H9 (cell line): ENCODE data around the gene DENND10. TPM values are rescaled to one million over a fixed set of nuclear protein-coding genes. Genes with fewer than 3 reads are reported as not detected.

ENCODE experiments used
- DNase-seq: peaks from one replicate; pipeline ENCODE4 v3.0.0-alpha.2; 2017
- H2AFZ ChIP-seq: one replicate; pipeline ENCODE4 v1.6.1; 2013; ENCODE audit warnings: mild to moderate bottlenecking, low read length, control low read depth, moderate library complexity
- H2AK5ac ChIP-seq: 2 replicates; pipeline ENCODE4 v1.6.1; 2013; ENCODE audit warnings: low read length, control low read depth, mixed read lengths; ENCODE audit not compliant: insufficient read length
- H2BK120ac ChIP-seq: one replicate; pipeline ENCODE4 v1.6.1; 2013; ENCODE audit warnings: low read depth, mild to moderate bottlenecking, low read length, control low read depth, inconsistent platforms; ENCODE audit not compliant: poor library complexity, severe bottlenecking
- H2BK12ac ChIP-seq: 2 replicates; pipeline ENCODE4 v1.6.1; 2013; ENCODE audit warnings: low read length, control low read depth, mixed read lengths, low read depth; ENCODE audit not compliant: insufficient read length
- H2BK15ac ChIP-seq: 2 replicates; pipeline ENCODE4 v1.6.1; 2013; ENCODE audit warnings: low read depth, low read length, control low read depth
- H2BK20ac ChIP-seq: one replicate; pipeline ENCODE4 v1.6.1; 2013; ENCODE audit warnings: low read depth, mild to moderate bottlenecking, low read length, control low read depth, inconsistent platforms; ENCODE audit not compliant: poor library complexity, severe bottlenecking
- H2BK5ac ChIP-seq: 2 replicates; pipeline ENCODE4 v1.6.1; 2013; ENCODE audit warnings: low read length, control low read depth, mixed read lengths; ENCODE audit not compliant: insufficient read length
- H3K14ac ChIP-seq: 2 replicates; pipeline ENCODE4 v1.6.1; 2013; ENCODE audit warnings: low read length, control low read depth; ENCODE audit not compliant: insufficient read depth
- H3K18ac ChIP-seq: 2 replicates; pipeline ENCODE4 v1.6.1; 2013; ENCODE audit warnings: low read depth, mild to moderate bottlenecking, mixed read lengths, low read length, control low read depth; ENCODE audit not compliant: insufficient read length
- H3K23ac ChIP-seq: 2 replicates; pipeline ENCODE4 v1.6.1; 2013; ENCODE audit warnings: low read length, control low read depth, mixed read lengths, low read depth; ENCODE audit not compliant: insufficient read length
- H3K23me2 ChIP-seq: 2 replicates; pipeline ENCODE4 v1.6.1; 2013; ENCODE audit warnings: low read depth, mild to moderate bottlenecking, mixed read lengths, low read length, control low read depth; ENCODE audit not compliant: insufficient read length, poor library complexity, severe bottlenecking
- H3K27ac ChIP-seq: 2 replicates; pipeline ENCODE4 v1.5.1; 2013; ENCODE audit warnings: low read length, control low read depth, mixed read lengths, low read depth; ENCODE audit not compliant: insufficient read length
- H3K27me3 ChIP-seq: 2 replicates; pipeline ENCODE4 v1.6.1; 2013; ENCODE audit warnings: low read length, control low read depth, inconsistent platforms; ENCODE audit not compliant: insufficient read depth
- H3K4ac ChIP-seq: 2 replicates; pipeline ENCODE4 v1.6.1; 2013; ENCODE audit warnings: low read depth, mild to moderate bottlenecking, control low read depth, inconsistent platforms, low read length, moderate library complexity
- H3K4me1 ChIP-seq: 2 replicates; pipeline ENCODE4 v1.6.1; 2013; ENCODE audit warnings: low read length, control low read depth, inconsistent platforms; ENCODE audit not compliant: insufficient read depth
- H3K4me2 ChIP-seq: 2 replicates; pipeline ENCODE4 v1.6.1; 2013; ENCODE audit warnings: low read length, control low read depth, mixed read lengths; ENCODE audit not compliant: insufficient read length, insufficient read depth
- H3K56ac ChIP-seq: 2 replicates; pipeline ENCODE4 v1.6.1; 2013; ENCODE audit warnings: low read depth, mild to moderate bottlenecking, mixed read lengths, low read length, control low read depth; ENCODE audit not compliant: insufficient read length
- H3K79me1 ChIP-seq: 2 replicates; pipeline ENCODE4 v1.6.1; 2013; ENCODE audit warnings: low read depth, mild to moderate bottlenecking, moderate library complexity, low read length, control low read depth, inconsistent platforms; ENCODE audit not compliant: insufficient read depth, poor library complexity, severe bottlenecking
- H3K79me2 ChIP-seq: 2 replicates; pipeline ENCODE4 v1.6.1; 2013; ENCODE audit warnings: low read length, control low read depth, inconsistent platforms; ENCODE audit not compliant: insufficient read depth
- H3K9ac ChIP-seq: 2 replicates; pipeline ENCODE4 v1.6.1; 2013; ENCODE audit warnings: low read length, control low read depth, mixed read lengths; ENCODE audit not compliant: insufficient read length; ENCODE audit errors: extremely low read depth
- H3K9me3 ChIP-seq: one replicate; pipeline ENCODE4 v1.6.1; 2013; ENCODE audit warnings: low read depth, low read length, inconsistent platforms; ENCODE audit not compliant: control insufficient read depth
- H3T11ph ChIP-seq: one replicate; pipeline ENCODE4 v1.6.1; 2013; ENCODE audit warnings: mild to moderate bottlenecking, low read length, control low read depth, inconsistent platforms
- H4K20me1 ChIP-seq: one replicate; pipeline ENCODE4 v1.6.1; 2013; ENCODE audit not compliant: control insufficient read depth, insufficient read length, insufficient read depth
- H4K5ac ChIP-seq: 2 replicates; pipeline ENCODE4 v1.6.1; 2013; ENCODE audit warnings: low read depth, mild to moderate bottlenecking, mixed read lengths, low read length, control low read depth; ENCODE audit not compliant: insufficient read length
- H4K8ac ChIP-seq: replicated peaks from 2 replicates; pipeline ENCODE4 v1.6.1; 2013; ENCODE audit warnings: low read length, control low read depth, mixed read lengths, low read depth; ENCODE audit not compliant: insufficient read length
- H4K91ac ChIP-seq: 2 replicates; pipeline ENCODE4 v1.6.1; 2013; ENCODE audit warnings: low read depth, mild to moderate bottlenecking, moderate library complexity, mixed read lengths, low read length, control low read depth; ENCODE audit not compliant: insufficient read length
- H3K27ac Mint-ChIP-seq, 3 experiments: 2 replicates in 2 of 3; 3 replicates in 1 of 3; pipeline ENCODE4 v1.8.0; 2020 to 2021; ENCODE audit warnings: mixed read lengths in 3 of 3, mild to moderate bottlenecking in 1 of 3, moderate library complexity in 1 of 3
- H3K27me3 Mint-ChIP-seq: 2 replicates; pipeline ENCODE4 v1.8.0; 2021; ENCODE audit warnings: low read depth, mild to moderate bottlenecking, moderate library complexity, mixed read lengths
- H3K36me3 Mint-ChIP-seq, 3 experiments: 2 replicates in 2 of 3; 3 replicates in 1 of 3; pipeline ENCODE4 v1.8.0; 2020 to 2021; ENCODE audit warnings: low read depth in 3 of 3, mixed read lengths in 3 of 3; ENCODE audit not compliant: insufficient read depth in 1 of 3
- H3K4me1 Mint-ChIP-seq, 2 experiments: 2 replicates each; pipeline ENCODE4 v1.8.0; 2020; ENCODE audit warnings: mixed read lengths in 2 of 2
- H3K4me3 Mint-ChIP-seq, 2 experiments: 2 replicates in 1 of 2; 3 replicates in 1 of 2; pipeline ENCODE4 v1.8.0; 2020 to 2021; ENCODE audit warnings: mild to moderate bottlenecking in 2 of 2, mixed read lengths in 2 of 2, moderate library complexity in 1 of 2
- H3K9me3 Mint-ChIP-seq, 2 experiments: 2 replicates in 1 of 2; 3 replicates in 1 of 2; pipeline ENCODE4 v1.8.0; 2020; ENCODE audit warnings: mild to moderate bottlenecking in 2 of 2, mixed read lengths in 2 of 2, moderate library complexity in 1 of 2
- CTCF ChIP-seq: fragments of 200-600 bp; sonication (generic); conservative IDR thresholded peaks from 3 replicates; pipeline ENCODE4 v1.8.0; 2021; ENCODE audit warnings: antibody characterized with exemption, mild to moderate bottlenecking
- WGBS: extraction: QIAGEN DNeasy Blood & Tissue Kit; methylation state at CpG from one replicate; pipeline ENCODE4 v1.1.7; 2013; ENCODE audit warnings: missing lambda C conversion rate, low lambda C conversion rate, mixed read lengths; ENCODE audit not compliant: insufficient read length; ENCODE audit errors: extremely low coverage; 5-methylcytosine and 5-hydroxymethylcytosine counted together
- total RNA-seq: library from RNA; stranded (reverse); gene quantifications from 2 replicates; pipeline ENCODE4 v1.2.1, GENCODE V29; 2021

Gene DENND10
- total RNA-seq, 1 experiment from 2014 or later = 63.2 TPM

- H3K23ac ChIP-seq = no peak overlapping the region
- H3K79me1 ChIP-seq = no peaks in the 10 kb centered on the region
- H2BK120ac ChIP-seq = no peak overlapping the region
- H4K20me1 ChIP-seq = no peaks in the 10 kb centered on the region
- no peak overlapping the region for H3K27ac Mint-ChIP-seq
- no peak overlapping the region for H4K8ac ChIP-seq
- H3T11ph ChIP-seq = no peak overlapping the region
- no peak overlapping the region for H4K5ac ChIP-seq
- H2AFZ ChIP-seq = no peak overlapping the region
- no peaks in the 10 kb centered on the region for H3K27me3 ChIP-seq
- TF ChIP-seq CTCF = no peak
- no peak overlapping the region for H3K56ac ChIP-seq
- H3K4me1 ChIP-seq = no peaks in the 10 kb centered on the region
- no peak overlapping the region for H2BK15ac ChIP-seq
- no peaks in the 10 kb centered on the region for H3K27me3 Mint-ChIP-seq
- no peaks in the 10 kb centered on the region for H3K9me3 Mint-ChIP-seq
- WGBS = no CpG with 5 or more reads among the region's 6 CpGs
- H3K4me2 ChIP-seq = no peak overlapping the region
- H3K36me3 Mint-ChIP-seq = peaks cover 32 to 79% (median 76%) of the 10 kb centered on the region in 3 experiments
- no peaks in the 10 kb centered on the region for H3K23me2 ChIP-seq
- no peaks in the 10 kb centered on the region for H3K4me1 Mint-ChIP-seq
- no peak overlapping the region for H2BK12ac ChIP-seq
- no peak overlapping the region for H2AK5ac ChIP-seq
- no peak overlapping the region for H3K27ac ChIP-seq
- H2BK5ac ChIP-seq = no peak overlapping the region
- H3K9ac ChIP-seq = no peak overlapping the region
- no peak overlapping the region for H3K14ac ChIP-seq
- H3K9me3 ChIP-seq = no peaks in the 10 kb centered on the region
- no peak overlapping the region for H3K4me3 Mint-ChIP-seq
- no peaks in the 10 kb centered on the region for H3K79me2 ChIP-seq
- no peak for DNase-seq
- H3K4ac ChIP-seq = no peak overlapping the region
- no peak overlapping the region for H2BK20ac ChIP-seq
- no peak overlapping the region for H3K18ac ChIP-seq
- H4K91ac ChIP-seq = no peak overlapping the region
Measured at GRCh38 chr10:119116326-119116951, 12.5 kb downstream of the DENND10 start.
